ENCODE measurements around the gene FKBP11.

DNA sequence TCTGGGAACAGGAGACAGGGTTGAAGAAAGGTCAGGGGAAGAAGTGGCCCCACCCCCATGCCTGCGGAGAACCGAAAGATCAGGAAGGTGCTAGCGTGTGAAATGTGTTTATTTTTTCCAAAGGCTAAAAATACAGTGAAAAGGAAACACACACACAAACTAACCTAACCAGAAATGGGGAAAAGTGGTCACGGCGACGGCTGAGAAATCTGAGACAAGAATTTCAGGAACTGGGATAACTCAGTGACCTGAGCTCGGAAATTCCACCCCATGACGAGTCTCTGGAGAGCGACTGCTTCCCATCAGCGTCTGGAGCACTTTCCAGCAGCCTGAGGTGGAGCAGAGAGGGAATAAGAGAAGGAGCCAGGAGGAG is 43.0 kb downstream of the FKBP11 start:
- TF ChIP-seq, protein P1, sequence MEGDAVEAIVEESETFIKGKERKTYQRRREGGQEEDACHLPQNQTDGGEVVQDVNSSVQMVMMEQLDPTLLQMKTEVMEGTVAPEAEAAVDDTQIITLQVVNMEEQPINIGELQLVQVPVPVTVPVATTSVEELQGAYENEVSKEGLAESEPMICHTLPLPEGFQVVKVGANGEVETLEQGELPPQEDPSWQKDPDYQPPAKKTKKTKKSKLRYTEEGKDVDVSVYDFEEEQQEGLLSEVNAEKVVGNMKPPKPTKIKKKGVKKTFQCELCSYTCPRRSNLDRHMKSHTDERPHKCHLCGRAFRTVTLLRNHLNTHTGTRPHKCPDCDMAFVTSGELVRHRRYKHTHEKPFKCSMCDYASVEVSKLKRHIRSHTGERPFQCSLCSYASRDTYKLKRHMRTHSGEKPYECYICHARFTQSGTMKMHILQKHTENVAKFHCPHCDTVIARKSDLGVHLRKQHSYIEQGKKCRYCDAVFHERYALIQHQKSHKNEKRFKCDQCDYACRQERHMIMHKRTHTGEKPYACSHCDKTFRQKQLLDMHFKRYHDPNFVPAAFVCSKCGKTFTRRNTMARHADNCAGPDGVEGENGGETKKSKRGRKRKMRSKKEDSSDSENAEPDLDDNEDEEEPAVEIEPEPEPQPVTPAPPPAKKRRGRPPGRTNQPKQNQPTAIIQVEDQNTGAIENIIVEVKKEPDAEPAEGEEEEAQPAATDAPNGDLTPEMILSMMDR (IDR thresholded peaks at IDR 0.05): no peak
- TF ChIP-seq, protein P2, sequence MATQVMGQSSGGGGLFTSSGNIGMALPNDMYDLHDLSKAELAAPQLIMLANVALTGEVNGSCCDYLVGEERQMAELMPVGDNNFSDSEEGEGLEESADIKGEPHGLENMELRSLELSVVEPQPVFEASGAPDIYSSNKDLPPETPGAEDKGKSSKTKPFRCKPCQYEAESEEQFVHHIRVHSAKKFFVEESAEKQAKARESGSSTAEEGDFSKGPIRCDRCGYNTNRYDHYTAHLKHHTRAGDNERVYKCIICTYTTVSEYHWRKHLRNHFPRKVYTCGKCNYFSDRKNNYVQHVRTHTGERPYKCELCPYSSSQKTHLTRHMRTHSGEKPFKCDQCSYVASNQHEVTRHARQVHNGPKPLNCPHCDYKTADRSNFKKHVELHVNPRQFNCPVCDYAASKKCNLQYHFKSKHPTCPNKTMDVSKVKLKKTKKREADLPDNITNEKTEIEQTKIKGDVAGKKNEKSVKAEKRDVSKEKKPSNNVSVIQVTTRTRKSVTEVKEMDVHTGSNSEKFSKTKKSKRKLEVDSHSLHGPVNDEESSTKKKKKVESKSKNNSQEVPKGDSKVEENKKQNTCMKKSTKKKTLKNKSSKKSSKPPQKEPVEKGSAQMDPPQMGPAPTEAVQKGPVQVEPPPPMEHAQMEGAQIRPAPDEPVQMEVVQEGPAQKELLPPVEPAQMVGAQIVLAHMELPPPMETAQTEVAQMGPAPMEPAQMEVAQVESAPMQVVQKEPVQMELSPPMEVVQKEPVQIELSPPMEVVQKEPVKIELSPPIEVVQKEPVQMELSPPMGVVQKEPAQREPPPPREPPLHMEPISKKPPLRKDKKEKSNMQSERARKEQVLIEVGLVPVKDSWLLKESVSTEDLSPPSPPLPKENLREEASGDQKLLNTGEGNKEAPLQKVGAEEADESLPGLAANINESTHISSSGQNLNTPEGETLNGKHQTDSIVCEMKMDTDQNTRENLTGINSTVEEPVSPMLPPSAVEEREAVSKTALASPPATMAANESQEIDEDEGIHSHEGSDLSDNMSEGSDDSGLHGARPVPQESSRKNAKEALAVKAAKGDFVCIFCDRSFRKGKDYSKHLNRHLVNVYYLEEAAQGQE (IDR thresholded peaks at IDR 0.05; ENCODE audit: insufficient read depth in 1 of 2, low read depth in 2 of 2, low read length in 1 of 2): no peak
- no peak for TF ChIP-seq SIN3A (IDR thresholded peaks at IDR 0.05; ENCODE audit: borderline replicate concordance, insufficient read depth, low read depth, low read length)
- no peak for TF ChIP-seq POLR2AphosphoS5 (IDR thresholded peaks at IDR 0.05; ENCODE audit: low read depth, low read length)
- no peak for TF ChIP-seq TCF7L2 (IDR thresholded peaks at IDR 0.05; ENCODE audit: low read depth, low read length)
